Measurements from ENCODE around the gene MRTFB. TPM values are rescaled to one million over a fixed set of nuclear protein-coding genes. Genes with fewer than 3 reads are reported as not detected.

Gene MRTFB
- total RNA-seq, 1 donor from 2014 or later = 18.5 TPM

DNA sequence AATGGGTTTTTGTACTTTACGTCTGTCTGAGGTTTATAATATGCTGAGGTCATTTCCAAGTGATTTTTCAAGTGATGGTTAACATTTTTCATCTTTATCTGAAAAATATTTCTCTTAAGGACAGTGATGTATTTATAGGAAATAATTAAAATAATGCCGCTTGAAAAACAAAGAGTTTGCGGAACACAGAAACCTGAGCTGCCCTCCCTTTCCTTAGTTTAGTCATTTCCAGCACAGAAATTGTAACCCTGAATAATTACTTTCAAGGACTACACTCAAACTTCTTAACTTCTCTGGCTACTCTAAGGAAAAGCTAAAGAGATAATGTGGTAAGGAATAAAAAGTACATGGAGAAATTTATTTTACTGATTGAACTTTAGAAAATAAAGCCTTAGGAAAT, 54.6 kb downstream of the MRTFB start:
- DNase-seq (ENCODE audit: low spot score) = no peak
- ATAC-seq = no peak

DNA sequence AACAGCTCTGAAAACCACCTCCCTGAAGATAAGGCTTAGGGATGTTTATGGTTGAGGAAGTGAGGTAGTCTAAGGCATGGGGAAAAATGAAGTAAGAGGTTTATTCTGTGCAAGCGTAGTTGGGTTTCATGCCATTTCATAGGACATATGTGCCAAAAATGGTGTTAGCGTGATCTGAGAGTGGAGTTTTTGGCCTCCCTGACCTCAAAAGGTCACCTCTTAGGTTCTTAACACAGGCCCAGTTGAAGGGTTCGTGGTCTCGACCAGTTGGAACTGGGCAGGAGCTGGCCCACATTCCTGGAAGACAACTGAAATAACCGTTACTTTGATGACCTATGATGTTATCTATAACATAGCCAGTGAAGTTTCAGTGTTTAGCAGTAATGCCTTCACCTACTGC, 57.0 kb downstream of the MRTFB start:
- ATAC-seq (no peak), DNase-seq (ENCODE audit: low spot score) (no peak)

DNA sequence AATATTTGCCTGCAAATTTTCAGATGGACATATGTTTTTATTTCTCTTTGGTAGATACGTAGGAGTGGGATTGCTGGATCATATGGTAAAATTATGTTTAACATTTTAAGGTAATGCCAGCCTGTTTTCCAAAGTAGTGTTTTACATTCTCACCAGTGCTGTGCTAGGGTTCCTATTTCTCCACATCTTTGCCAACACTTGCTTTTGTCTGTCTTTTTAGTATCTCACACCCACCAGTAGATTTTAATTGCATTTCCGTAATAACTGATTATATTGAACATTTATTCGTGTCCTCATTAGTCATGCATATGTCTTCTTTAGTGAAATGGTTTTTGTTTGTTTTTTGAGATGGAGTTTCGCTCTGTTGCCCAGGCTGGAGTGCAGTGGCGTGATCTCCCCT, 58.4 kb downstream of the MRTFB start:
- DNase-seq (ENCODE audit: low spot score) (no peak), ATAC-seq (no peak)

DNA sequence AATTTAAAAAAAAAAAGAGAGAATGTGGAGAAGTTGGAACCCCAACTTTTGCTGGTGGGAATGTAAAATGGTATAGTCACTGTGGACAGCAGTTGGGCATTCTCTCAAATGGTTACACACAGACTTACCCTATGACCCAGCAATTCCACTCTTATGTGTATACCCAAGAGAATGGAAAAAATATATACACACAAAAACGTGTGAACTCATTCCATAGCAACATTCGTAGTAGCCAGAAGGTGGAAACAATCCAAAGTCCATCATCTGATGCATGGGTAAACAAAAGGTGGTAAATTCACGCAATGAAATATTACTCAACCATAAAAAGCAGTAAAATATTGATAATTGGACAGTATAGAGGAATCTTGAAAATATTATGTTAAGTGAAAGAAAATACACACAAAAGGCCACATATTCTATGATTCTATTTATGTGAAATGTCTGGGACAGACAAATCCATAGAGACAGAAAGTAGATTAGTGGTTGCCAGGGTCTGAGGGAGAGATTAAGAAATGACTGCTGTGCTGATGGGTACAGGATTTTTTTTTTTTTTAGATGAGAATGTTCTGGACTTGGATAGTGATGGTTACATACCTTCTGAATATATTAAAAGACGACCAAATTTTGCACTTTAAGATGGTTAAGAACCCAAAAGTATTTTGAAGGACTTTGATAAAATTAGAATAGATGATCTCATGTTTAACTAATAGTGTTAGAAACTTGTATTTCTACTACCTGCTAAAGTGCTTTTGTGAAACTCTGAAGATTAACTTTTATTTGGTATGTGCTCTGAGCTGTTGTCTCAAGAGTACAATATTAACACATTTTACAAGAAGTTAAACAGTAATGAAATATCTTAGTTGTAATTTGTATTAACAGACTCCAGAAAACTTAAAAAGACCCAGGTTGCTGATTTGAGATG, 60.9 kb downstream of the MRTFB start:
- ATAC-seq = peak; percentile 48
- DNase-seq (ENCODE audit: low spot score) = no peak

DNA sequence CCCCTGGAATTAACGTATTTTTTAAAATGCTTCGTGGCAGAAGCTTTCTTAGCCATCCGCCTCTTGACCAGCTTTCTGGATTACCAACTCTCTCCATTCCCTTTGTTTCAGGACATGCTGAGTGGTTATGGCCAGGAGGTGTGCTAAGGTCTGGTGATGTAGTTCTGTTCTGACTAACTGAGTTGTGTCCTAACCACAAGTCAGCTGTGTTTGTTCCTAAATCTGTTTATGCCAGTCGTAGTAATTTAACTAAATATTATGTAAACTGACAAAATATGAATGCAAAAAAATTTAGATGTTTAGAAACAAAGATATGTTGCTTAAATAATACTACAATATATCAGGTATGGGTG, 61.6 kb downstream of the MRTFB start:
- peak; percentile 29 for ATAC-seq
- no peak for DNase-seq (ENCODE audit: low spot score)

DNA sequence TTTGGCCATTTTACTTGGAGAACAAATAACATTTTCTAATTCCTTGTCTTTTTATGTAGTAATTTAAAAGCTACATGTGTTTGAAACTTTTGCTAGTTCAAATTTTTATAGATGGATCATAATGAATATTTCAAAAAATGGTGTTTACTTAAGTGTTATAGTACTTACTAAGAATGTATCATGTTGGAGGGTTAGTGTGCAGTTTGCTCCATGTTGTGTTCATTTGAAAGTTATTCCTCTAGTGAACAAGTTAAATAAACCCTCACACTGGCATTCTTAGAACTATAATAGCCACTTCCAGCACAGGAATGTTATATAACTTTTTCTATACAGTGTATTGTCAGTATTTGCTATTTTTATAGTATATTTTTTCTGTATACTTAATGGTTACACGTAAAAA, 62.8 kb downstream of the MRTFB start:
- no peak for DNase-seq (ENCODE audit: low spot score)
- no peak for ATAC-seq

DNA sequence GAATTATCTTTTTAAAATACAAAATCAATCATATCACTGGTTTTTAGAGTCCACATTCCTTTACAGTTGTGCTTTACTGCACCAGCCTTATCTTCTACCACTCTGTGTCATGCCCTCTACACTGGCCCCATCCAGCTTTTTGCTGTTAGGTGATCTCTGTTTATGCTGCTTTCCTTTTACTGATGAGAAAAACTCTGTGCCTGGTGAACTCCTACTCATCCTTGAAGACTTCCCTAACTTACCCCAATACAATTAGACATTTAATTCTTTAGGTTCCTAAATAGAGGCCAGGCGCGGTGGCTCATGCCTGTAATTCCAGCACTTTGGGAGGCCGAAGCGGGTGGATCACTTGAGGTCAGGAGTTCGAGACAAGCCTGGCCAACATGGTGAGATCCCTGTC, 64.6 kb downstream of the MRTFB start:
- DNase-seq (ENCODE audit: low spot score) = no peak
- ATAC-seq = no peak

DNA sequence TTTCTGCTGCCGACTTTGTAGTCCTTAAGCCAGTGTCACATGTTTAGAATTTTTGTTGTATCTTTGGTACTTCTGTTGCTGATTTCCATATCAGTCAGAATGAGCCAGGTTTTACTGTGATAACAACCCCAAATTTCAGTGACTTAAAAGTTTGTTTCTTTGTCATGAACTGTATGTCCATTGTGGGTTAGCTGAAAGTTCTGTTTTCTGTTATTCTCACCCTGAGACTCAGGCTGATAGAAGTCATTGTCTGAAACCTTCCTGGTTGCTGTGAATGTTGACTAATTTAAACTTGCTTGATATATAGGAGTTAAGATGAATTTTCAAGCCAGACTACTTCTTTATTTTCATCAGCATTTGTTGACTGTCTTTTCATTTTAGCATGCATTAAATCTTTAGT, 68.8 kb downstream of the MRTFB start:
- ATAC-seq = no peak
- no peak for DNase-seq (ENCODE audit: low spot score)

DNA sequence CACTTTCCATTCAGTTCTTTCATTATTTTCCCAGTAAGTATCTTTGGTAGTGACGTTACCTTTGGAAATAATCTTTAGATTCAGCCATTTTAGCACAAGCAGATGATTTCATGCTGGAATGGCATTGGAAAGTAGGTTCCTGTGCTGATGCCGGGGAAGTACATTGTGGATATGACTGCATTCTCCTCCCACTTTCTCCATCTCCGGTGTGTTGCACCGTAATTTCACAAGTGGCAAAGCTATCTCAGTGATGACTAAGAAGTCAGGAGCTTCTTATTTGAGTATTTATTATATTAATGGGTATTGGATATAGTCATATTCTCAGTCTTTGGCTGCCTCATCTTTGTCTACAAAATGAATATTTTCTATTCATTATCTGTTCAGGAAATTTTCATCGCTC, 69.8 kb downstream of the MRTFB start:
- ATAC-seq (no peak), DNase-seq (ENCODE audit: low spot score) (no peak)

DNA sequence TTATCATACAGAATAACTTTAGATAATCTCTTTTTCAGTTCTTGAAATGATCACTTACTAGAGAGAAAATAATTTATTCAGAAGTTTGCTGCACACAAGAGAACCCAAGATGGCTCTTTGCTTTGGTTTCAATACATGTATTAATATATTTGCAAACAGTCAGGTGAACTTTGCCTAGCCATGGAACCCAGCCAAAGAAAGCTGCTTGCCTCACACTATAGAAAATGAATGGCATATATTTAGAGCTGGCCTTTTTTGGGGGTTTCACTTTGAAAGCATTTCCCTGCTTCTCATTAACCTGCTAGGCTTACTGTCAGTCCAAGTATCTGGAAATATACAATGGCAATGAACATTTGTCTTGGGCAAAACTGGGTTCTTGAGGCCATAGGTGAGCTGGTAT, 75.3 kb downstream of the MRTFB start:
- ATAC-seq (no peak), DNase-seq (ENCODE audit: low spot score) (no peak)

DNA sequence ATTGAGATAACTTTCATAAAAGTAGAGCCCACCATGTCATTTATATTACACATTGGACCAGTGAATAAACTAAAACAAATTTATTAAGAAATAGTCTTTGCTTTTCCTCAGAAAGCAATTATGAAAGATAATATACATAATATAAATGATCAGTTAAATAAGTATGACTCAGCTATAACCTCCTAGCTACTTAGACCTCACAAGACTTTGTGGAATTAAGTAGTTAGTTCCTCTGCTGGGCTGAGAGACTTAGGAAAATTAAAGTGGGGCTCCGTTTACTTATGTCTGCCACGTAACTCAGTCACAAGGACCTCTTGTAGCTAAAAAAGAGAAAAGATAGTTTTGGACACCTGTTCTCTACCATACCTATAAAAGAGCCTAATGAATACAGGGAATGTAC, 76.9 kb downstream of the MRTFB start:
- DNase-seq (ENCODE audit: low spot score) (no peak), ATAC-seq (no peak)

DNA sequence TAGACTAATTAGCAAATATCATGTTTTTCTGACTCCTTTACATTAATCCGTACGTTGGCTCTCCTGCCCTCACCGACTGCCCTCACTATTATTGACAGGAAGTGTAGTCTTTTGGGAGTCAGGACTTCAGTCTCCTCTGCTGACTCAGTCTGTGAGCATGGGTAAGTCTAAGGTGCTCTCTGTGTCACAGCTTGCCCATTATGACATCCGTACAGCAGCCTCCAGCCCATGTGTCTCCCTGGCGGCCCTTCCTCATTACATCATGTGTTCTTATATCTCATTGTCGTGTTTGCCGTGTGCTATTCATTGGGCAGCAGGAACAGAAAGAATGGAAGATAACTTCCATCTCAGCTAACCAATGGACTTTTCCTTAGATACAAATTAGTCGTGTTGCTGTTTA, 77.5 kb downstream of the MRTFB start:
- ATAC-seq = no peak
- DNase-seq (ENCODE audit: low spot score) = no peak

DNA sequence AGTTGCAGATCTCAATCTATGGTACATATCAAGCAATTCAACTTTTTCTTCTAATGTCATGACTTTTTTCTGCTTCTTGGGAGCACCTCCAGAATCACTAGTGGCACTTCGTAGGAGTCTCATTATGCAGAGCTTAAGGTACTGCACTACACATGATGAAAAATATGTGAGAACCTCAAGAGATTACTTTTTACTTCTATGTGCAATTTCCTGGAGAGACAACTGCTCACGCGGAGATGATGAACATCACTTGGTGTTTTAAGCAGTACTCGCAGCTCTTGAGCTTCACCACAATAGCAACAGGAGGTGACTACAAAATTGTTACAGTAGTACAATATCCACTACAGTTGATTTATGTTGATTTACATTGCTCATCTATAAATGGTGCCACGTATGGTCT, 79.7 kb downstream of the MRTFB start:
- DNase-seq (ENCODE audit: low spot score) (no peak), ATAC-seq (no peak)

DNA sequence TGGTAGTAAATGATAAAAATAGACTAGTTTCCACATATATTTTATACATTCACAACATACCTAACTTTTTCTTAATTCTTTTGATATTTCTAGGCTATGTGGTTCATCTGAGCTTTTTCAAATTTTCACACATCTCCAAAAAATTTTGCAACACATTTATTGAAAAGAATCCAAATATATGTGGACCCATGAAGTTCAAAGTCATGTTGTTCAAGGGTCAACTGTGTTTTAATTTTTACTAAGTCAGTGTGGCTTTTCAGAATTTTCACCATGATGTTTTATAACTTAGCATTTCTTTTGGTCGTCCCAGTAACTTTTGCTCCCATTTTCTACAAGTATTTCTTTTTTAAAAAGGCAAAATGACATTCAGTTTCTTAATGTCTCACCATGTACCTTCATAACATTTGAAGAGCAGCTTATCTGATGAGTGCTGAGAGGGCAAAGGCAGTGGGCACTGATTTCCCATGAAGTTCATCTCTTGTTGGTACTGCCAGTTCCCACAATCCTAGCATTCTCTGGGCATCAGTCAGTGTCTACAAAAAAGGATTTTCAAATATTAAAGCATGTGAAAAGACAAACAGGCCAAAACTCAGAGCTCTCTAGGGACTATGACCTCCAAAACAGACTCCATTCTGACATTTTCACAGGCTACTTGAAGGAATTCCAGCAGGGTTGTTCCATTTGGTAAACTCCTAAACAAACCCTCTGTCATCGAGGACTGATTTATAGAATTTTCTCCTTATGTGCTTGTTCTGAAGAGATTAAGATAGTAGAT, 80.3 kb downstream of the MRTFB start:
- DNase-seq (ENCODE audit: low spot score) (peak; percentile 72), ATAC-seq (peak; percentile 94)

DNA sequence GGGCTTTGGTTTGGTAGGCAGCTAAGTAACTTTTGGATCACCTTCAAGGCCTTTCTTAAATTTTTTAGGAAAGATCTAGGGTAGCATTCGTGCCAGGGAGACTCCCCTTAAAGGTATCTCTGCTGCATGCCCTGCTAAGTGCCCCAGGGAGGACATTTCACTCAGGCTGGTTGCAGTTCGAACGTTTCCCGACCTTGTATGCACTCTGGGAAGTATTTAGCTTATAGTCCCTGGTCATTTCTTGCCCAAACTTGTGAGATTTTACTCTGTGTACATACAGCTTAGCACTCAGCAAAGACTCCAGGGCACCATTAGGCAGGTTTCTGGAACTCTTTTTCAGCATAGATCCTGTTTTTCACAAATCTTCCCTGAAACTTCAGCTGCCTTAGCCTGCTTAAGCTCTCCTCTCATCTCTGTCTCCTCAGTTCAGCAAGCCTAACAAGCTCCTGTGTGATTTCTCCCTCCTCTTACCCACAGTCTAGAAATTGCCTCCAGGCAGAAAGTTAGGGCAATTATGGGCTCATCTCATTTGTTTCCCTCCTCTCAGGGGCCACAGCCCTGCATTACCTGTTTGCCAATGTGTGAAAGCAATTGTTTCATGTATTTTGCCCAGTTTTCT, 84.6 kb downstream of the MRTFB start:
- ATAC-seq = no peak
- DNase-seq (ENCODE audit: low spot score) = no peak

DNA sequence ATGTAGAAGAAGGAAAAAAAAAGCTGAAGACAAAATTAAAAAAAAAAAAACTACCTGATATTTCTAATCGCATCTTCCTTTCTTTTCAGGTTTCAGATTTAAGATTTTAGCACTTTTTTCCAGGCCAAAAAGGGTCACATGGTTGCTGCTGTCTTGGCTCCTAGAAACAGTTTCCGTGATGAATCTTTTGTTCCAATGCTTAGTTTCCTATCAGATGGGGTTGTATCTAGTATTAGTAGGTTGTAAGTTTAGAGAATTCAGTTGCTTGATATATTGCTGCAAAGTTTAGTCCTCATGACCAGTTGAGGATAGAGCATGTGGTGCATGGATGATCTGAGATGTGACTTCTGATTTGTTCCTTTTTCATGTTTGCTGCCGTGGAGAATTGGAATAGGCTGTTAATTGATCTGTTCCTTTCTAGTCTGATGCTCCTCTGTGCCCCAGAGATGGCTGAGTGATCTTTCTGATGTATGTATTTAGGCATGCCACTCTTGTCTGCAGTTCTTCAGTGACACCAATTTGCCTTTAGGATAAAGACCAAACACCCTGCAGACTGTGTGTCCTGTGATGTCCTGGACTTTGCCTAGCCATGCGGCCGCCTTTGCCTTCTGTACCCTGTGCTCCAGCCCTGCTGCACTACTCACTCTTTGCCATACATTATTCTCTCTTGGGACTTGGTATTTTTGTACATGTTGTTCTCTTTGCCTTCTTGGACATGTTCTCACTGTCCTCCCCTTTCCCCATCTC, 94.0 kb downstream of the MRTFB start:
- ATAC-seq (peak; percentile 52), DNase-seq (ENCODE audit: low spot score) (no peak)

DNA sequence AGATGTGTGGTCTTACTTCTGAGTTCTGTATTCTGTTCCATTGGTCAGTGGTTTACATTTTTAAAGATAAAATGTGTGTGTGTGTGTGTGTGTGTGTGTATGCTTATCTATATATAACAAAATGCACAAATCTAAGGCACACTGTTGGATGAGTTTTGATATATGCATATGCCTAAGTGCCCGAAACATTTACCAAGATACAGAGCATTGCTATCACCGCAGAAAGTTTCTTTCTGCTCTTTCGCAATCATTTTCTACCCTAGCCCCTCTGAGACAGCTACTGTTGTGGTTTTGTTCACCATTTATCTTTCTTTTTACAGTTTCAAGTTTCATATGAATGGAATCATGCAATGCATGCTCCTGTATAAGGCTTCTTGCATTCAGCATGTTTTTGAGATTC, 97.0 kb downstream of the MRTFB start:
- ATAC-seq (no peak), DNase-seq (ENCODE audit: low spot score) (no peak)

DNA sequence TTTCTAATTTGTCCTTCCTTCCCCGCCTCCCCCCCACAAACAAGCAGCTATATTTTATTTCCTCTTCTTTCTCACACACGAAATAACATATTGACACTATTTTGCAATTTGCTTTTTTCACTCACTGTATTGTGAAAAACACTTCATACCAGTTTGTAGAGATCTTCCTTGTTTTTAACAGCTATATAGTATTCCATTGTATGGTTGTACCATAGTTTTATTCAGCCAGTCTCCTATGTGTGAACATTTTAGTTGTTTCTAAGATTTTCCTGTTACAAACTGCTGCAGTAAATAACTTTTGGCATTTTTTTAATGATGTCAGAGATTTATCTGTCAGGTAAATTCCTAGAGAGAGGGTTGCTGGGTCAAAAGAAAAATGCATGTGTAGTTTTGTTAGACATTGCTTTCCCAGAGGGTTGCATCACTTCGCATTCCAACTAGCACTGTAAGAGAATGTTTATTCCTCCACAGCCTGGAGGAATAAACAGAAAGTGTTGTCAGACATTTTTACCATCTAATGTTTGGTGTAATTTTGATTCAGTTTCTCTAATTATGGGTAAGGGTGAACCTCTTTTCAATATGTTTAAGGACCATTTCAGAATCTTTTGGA, 101.2 kb downstream of the MRTFB start:
- DNase-seq (ENCODE audit: low spot score) = no peak
- no peak for ATAC-seq

DNA sequence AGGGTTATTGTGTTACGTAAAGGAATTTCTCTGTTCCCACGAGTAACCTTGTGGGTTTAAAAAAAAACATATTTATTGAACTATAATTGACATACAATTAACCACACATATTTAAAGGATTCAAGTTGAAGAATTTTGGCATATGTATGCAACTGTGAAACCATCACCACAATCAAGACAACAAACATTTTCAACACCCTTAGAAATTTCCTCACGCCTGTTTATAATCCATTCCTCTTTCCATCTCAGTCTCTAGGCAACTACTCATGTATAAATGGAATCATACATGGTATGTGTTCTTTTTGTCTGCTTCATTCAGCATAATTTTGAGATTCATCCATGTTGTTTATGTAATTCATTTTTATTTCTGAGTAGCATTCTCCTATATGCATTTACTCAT, 104.0 kb downstream of the MRTFB start:
- DNase-seq (ENCODE audit: low spot score) (no peak), ATAC-seq (no peak)

DNA sequence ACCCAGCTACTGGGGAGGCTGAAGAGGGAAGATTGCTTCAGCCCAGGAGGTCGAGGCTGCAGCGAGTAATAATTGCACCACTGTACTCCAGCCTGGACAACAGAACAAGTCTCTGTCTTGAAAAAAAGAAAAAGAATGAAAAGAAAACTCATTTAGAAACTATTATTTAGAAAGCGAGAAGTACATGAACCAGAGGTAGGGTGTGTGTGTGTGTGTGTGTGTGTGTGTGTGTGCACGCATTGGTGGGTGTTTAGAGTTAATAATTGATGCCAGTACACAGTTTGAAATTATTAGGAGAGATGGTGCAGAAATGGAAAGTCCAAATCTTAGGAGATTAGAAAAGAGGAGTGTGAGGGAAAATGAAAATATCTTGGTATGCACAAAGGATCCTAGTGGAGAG, 106.6 kb downstream of the MRTFB start:
- ATAC-seq = no peak
- DNase-seq (ENCODE audit: low spot score) = no peak

DNA sequence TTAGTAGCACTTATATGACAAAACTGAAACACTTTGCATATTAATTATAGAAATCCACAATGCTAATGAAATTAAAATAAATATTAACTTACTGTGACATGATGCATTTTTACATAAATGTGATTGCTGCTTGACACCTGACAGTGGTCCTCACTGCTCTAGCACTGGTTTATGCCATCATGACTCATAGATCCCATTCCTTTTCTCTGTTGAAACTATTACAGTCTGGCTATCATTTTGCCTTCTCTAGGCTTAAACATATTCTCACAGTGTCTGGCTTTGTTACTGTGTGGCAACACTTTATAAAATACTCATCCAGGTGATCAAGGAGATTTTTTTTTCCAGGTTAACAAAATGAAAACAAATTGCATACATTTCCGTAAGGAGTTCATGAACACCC, 108.0 kb downstream of the MRTFB start:
- DNase-seq (ENCODE audit: low spot score) = no peak
- no peak for ATAC-seq

Data from left lobe of liver (tissue), 2 donors.